IPS-11a (cell line): Measurements from ENCODE around the gene CYP4F8.

Experiments
- H3K4me3 ChIP-seq: one replicate; pipeline ENCODE4 v1.5.1; 2013; ENCODE audit warnings: low read depth, low read length, control low read depth

CYP4F8 gene

DNA sequence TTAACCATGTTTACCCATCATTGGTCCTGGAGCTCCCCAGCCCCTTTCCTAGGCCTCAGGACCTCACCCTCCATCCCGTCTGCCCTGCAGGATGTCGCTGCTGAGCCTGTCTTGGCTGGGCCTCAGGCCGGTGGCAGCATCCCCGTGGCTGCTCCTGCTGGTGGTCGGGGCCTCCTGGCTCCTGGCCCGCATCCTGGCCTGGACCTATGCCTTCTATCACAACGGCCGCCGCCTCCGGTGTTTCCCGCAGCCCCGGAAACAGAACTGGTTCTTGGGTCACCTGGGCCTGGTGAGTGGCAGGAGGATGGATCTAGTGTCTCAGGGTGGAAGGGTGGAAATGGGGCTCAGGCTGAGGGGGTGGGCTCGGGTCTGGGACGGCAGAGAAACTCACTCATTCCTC is 508 bp downstream of the CYP4F8 start:
- H3K4me3 ChIP-seq: no peak overlapping the region

DNA sequence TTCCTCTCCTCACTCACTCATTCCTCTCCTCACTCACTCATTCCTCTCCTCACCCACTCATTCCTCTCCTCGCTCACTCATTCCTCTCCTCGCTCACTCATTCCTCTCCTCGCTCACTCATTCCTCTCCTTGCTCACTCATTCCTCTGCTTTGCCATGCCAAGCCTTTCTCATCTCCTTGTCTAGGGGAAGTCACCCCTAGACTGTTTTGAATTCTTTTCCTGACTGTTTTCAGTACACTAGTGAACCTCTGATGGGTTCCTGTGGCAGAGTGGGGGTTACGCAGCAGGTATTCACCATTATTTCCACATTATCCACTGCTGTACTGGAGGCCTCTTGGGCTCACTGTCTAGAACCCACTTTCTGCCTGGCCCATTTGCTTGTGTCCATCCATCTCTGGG is 1.2 kb downstream of the CYP4F8 start:
- H3K4me3 ChIP-seq: no peak overlapping the region

DNA sequence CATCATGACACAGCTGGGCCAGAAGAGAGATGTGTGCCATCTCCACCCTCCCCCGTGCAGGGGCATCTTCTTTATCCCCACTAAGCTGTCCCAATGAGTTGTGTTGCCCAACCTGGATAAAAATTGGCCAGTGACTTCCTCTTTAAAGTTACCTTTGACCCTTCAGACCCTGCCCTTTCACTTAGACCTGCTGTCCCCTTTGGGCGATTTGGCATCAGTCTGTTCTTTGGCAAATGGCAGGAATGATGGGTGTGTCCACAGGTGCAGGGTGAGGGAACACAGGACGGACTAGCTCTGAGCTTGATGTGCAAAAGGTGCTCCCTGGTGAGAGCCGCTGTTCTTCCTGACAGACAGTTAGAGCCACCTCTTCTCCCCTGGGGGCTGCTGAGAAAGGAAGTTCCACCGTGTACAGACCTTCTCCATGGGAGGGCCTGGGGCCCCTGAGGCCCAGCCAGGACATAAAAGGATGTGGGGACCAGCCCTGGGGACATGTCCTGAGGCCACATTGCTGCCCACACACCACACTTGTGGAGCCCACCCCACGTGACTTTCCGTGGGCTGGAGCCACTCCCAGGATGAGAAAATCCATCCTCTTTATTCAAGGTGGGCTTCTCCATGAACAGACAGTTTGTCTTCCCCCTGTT is 1.7 kb downstream of the CYP4F8 start:
- H3K4me3 ChIP-seq: no peak overlapping the region

DNA sequence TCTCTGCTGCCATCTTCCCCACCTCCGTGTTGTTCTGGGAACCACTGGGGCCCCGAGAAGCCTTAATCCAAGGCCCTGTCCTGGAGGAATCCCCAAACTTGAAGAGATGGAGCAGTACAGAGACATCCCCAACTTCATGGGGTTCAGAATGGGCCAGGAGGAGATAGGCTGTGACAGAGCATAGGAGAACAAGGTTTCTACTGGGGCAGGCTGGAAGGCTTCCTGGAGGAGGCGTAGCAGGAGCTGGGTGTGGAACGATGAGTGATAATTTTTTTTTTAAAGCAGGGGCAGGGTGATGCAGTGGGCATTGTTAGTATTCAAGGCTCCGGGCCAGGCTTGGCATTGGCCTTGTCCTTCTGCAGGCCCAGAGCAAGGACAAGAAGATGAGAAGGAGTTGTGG is 3.3 kb downstream of the CYP4F8 start:
- H3K4me3 ChIP-seq: no peak overlapping the region

DNA sequence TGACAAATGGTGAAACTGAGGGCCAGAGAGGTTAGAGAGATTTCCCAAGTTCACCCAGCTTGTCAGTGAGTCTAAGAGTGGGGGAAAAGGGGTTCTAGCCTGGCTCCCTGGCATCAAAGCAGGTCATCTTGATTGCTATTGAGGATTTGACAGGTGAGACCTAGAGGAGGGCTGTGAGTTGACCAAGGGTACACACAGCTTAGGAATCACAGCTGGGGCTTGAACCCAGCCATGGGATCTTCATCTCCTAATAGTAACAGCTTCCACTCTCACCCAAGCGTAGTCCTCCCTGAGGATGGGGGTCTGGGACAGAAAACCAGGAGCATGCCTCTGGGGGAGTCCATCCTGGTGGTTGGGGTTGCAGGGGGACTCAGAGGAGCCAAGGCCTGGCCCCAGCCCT is 6.8 kb downstream of the CYP4F8 start:
- H3K4me3 ChIP-seq: no peak overlapping the region

DNA sequence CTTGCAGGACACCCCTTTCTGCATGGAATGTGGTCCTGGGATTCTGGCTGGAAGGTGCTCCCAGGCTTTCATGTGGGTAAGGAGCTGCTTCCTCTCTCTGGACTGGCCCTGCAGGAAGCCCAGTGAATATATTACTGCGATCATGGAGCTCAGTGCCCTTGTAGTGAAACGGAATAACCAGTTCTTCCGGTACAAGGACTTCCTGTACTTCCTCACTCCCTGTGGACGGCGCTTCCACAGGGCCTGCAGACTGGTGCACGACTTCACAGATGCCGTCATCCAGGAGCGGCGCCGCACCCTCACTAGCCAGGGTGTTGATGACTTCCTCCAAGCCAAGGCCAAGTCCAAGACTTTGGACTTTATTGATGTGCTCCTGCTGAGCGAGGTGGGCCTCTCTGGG is 8.0 kb downstream of the CYP4F8 start:
- H3K4me3 ChIP-seq: no peak overlapping the region

DNA sequence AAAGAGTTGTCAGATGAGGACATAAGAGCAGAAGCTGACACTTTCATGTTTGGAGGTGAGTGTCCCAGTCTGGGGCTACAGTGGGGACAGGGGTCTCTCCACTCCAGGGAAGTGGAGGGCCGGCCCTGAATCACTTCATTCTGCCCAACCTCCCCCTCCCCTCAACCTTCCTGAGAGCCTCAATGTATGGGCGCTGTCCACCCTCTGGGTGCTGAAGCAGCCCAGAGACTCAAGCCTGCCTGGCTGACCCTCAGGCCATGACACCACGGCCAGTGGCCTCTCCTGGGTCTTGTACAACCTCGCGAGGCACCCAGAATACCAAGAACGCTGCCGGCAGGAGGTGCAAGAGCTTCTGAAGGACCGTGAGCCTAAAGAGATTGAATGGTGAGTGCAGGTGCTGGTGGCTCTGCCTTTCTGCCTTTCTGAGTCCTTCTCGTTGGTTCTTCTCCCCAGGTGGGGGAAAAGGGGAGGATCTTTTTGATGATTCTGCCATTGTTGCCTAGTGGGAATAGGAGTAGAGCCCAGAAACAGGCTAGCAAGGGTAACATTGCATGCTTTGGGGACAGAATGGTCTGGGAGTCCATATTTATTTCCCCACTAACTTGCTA is 8.8 kb downstream of the CYP4F8 start:
- no peak overlapping the region for H3K4me3 ChIP-seq

DNA sequence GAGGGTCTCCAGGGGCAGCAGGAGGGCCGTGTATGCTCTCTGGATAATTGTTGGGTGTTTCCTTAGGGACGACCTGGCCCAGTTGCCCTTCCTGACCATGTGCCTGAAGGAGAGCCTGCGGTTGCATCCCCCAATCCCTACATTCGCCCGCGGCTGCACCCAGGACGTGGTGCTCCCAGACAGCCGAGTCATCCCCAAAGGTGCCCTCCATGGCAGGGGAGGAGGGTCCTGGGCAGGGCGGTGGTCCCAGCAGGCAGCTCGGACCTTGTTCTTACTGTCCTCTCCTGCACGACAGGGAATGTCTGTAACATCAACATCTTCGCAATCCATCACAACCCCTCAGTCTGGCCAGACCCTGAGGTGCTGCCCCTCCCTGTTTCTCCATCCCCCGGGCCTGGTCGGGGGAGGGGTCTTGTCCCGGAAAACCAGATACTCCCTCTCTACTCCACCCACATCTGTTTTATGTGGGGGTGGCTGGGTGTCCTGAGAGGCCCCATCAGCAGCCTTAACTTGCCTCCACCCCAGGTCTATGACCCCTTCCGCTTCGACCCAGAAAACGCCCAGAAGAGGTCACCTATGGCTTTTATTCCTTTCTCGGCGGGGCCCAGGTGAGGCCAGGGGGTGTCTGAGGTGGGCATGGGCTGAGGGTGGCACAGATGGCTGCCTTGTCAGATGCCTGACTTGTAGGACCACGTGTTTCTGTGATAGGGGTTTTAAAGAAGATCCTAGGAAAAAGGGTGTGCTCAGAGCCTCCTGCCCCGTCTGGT is 13.4 kb downstream of the CYP4F8 start:
- H3K4me3 ChIP-seq: no peak overlapping the region

DNA sequence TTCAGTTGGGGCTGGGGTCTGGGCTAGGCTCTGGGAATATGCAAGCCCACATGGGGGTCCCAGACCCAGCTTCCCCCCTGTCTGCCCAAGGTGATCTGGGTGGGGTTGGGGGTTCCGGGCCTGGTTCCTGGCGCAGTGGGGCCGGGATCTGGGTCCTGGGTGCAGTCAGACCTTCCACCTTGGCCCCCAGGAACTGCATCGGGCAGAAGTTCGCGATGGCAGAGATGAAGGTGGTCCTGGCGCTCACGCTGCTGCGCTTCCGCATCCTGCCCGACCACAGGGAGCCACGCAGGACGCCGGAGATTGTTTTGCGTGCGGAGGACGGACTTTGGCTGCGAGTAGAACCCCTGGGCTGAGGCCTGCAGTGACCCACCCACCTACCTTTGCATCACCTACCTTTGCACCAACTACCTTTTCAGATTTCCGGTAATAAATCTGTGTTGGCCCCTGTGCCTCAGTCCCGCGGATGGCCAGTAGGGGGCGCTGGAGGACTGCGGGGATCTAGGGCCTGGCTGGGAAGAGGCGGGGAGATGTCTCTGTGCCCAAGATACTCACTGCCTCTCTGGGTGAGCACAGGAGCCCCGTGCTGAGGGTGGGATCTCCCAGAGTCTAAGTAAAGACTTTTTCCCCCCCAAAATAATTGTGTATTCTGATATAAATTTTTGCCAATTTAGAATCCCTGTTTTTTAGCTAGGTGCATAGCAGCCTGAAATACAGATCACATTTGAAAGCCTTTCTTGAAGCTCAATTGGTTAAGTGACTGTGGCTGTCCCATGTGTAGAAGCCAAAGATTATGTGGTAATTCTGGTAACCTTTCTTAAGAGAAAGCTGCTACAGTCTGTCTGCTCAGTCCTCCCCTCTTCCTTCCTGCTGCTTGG is 14.2 kb downstream of the CYP4F8 start:
- H3K4me3 ChIP-seq: peak overlapping the region; percentile 13

DNA sequence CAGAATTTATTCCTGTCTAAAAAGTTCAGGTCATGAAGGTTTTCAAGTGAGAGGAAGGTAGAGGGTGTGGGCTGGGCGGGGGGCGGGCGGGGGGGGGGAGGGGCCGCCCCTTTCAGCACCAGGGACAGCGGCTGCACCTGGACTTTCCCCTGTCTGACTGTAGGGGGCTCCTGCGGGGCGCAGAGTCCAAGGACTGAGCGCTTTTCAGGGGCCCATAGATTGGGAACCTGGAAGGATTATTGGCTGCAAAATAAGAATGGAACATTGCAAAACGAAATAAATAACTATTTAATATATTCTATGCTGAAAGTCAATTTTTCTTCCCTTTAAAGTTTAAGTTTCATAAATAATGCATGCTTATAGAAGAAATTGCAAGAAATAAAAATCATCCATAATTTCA is 16.8 kb downstream of the CYP4F8 start:
- no peak overlapping the region for H3K4me3 ChIP-seq

DNA sequence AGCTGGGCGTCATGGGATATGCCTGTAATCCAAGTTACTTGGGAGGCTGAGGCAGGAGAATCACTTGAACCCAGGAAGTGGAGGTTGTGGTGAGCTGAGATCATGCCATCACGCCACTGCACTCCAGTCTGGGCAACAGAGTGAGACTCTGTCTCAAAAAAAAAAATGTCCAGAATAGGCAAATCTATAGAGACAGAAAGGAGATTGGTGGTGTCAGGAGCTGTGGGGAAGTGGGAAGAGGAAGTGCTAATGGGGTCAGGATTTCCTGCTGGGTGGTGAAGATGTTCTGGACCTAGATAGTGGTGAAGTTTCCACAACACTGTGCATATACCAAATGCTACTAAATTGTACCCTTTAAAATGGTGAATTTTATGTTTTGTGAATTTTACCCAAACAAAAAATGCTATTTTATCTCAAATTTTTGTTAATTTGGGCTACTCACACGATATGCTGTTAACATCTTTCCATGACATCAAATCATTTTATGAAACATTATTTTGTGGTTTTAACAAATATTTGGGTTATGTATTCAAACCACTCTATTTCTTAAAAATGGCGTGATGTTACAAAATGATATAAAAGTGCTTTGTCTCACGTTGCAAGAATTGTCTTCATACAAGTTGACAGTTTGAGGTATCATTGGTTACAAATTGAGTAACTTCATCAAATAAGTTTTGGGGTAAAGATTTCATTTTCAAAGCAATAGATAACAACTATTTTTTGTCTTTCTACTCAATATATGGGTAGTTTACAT is 18.2 kb downstream of the CYP4F8 start:
- no peak overlapping the region for H3K4me3 ChIP-seq

DNA sequence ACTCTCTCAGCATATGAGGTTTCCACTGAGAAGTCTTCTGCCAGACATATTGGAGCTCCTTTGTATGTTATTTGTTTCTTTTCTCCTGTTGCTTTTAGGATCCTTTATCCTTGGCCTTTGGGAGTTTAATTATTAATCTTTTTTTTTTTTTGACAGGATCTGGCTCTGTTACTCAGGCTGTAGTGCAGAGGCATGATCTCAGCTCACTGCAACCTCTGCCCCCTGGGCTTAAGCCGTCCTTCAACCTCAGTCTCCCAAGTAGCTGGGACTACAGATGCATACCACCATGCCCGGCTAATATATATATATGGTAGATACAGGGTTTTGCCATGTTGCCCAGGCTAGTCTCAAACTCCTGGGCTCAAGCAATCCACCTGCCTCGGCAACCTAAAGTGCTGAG is 19.1 kb downstream of the CYP4F8 start:
- no peak overlapping the region for H3K4me3 ChIP-seq

DNA sequence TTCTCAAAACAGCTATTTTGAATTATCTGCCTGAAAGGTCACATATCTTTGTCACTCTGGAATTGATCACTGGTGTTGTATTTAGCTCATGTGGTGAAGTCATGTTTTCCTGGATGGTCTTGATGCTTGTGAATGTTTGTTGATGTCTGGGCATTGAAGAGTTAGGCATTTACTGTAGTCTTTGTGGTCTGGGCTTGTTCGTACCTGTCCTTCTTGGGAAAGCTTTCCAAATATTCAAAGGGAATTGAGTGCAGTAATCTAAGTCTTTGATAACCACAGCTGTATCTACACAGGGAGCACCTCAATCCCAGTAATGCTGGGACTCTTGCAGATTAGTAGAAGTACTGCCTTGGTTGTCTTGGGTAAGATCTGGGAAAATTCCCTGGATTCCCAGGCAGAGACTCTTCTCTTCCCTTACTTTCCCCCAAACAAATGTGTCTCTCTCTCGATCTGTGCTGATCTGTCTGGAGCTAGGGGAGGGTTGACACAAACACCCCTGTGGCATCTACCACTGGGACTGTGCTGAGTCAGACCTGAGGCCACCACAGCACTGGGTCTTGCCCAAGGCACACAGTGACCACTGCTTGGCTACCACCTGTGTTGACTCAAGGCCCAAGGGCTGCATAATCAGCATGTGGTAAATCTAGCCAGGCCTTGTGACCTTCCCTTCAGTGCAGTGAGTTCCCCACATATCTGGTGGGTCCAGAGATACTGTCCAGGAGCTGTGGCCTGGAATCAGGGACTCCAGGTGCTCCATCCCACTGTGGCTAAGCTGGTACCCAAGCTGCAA is 20.2 kb downstream of the CYP4F8 start:
- no peak overlapping the region for H3K4me3 ChIP-seq

DNA sequence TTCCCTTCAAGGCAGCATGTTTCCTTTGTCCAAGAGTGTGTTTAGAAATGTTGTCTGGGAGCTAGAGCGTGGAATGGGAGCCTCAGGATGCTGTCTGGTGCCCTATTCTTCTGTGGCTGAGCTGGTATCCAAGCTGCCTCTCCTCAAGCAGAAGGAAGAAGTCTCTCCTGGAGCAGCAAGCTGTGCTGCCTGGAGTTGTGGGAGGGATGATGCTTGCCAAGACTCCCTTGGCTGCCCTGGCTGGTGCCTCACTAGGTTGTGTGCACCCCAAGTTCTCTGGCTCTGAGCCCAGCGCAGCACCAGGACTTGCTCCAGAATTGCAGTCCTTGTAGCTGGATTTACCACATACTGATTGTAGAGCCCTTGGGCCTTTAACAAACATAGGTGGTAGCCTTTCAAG is 21.0 kb downstream of the CYP4F8 start:
- H3K4me3 ChIP-seq: no peak overlapping the region

DNA sequence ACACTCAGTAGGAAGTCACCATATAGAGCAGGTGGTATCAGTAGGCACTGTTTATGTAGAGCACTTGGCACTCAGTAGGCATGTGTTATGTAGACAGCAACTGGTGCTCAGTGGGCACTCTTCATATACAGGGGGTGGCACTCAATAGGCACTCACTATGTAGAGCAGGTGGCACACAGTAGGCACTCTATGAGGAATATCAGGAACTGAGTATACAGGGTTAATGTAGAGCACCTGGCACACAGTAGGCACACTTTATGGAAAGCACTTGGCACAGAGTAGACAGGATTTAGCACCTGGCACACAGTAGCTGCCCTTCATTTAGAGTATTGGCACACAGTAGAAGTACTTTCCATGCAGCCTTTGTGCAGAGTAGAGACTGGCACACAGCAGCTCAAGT is 24.6 kb downstream of the CYP4F8 start:
- no peak overlapping the region for H3K4me3 ChIP-seq

DNA sequence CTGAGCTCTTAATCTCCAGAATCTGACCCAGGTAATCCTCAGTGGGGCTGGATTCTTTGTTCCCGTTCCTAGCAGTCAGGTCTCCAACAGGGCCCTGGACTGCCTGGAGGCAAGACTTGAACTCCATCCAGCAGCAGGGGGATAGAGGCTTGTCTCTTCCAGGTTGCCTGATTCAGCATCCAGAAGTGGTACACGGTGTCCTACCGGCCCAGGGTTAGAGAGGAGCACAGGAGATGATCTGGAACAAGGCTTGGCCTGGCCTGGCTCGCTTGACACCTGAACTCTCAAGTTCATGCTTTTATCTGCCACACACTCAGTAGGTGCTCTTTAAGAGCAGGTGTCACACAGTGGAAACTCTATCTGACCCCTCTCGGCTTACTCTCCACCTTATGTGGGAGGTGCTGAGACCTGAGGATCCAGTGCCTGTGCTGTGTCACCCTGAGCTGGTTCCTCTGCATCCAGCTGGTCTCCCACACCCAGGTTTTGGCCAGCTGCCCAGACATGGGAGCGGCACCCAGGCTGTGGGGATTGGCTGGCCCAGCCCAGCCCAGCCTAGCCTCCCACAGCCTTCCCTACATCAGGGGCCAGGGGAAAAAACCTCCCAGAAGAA is 25.4 kb downstream of the CYP4F8 start, which contains the start of gene CYP4F3:
CYP4F3 (plus strand) TSS at position 604 of the 610 bp plus-strand sequence. CDS start 519 bp downstream, outside the sequence.
- no peak within 1 kb of the TSS for H3K4me3 ChIP-seq

DNA sequence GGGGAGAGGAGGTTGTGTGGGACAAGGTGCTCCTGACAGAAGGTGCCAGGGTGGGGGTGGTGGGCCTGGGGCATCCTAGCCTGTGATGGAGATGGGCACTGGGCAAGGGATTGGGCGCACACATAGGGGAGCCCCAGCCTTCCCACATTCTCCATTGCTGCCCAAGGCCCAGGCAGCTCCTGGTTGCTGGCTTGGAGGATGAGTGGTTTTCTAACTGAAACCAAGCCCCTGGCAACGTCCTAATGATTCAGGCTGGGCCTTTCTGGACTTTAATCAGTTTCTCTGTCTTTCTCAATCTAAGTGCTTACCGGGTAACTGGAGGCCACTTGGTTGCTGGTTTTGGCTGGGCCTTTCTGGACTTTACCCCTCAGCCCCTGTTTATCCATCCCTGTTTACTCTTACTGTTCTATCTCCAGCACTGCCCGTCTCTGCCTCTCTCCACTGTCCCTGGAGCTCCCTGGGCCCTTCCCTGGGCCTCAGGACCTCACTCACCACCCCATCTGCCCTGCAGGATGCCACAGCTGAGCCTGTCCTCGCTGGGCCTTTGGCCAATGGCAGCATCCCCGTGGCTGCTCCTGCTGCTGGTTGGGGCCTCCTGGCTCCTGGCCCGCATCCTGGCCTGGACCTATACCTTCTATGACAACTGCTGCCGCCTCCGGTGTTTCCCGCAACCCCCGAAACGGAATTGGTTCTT is 26.0 kb downstream of the CYP4F8 start:
- no peak overlapping the region for H3K4me3 ChIP-seq

DNA sequence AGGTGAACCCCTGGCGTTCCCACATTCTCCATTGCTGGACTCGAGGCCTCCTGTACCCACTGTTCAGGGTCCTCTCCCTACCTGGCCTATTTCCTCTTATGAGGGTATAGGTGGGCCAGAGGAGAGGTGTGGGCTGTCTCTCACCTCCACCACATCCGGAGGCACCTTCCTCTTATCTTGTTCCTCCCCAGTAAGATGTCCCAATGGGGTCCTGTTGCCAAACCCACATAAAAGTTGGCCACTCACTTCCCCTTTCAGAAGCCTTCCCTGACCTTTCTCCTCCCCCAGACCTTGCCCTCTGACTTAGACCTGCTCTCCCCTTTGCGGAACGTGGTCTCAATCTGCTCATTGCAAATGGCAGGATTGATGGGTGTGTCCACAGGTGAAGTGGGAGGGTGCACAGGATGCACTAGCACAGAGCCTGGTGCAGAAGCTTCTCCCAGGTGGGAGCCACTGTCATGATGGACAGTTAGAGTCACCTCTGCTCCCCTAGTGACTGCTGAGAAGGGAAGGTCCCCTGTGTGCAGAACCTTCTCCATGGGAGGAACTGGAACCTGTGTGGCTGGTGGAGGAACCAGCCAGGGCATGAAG is 27.0 kb downstream of the CYP4F8 start:
- no peak overlapping the region for H3K4me3 ChIP-seq
